OCI-M2 (cell line): ENCODE results near the gene CMPK1.
"Not testable (repeated sequence)": the region's sequence is repeated elsewhere in the genome, so short reads cannot be mapped to it uniquely, and the experiment has no call there.

Source experiments
- DNase-seq: peaks from one replicate; lab custom pipeline; 2025; ENCODE audit not compliant: unreplicated experiment; lab: John Stamatoyannopoulos, UW

Gene CMPK1, protein sequence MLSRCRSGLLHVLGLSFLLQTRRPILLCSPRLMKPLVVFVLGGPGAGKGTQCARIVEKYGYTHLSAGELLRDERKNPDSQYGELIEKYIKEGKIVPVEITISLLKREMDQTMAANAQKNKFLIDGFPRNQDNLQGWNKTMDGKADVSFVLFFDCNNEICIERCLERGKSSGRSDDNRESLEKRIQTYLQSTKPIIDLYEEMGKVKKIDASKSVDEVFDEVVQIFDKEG

DNA sequence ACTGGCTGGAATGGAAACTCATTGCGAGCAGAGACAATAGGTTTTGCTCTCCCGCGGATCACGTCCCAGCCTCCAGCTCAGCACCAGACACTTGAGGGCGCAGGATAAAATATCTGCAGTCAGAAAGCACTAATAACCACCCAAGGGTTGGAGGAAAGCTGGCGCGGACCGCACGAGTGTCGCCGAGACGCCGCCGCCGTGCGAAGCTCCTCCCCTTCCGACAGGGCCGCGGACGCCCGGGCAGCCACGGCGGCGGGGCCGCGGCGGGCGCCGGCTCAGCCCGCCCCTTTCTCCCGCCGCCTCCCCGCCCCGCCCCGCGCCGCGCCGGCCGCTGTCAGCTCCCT is at the start of gene CMPK1:
Gene CMPK1 (plus strand): TSS at position 213 of the 344 bp plus-strand sequence. CDS start 156 bp downstream, outside the sequence.
- DNase-seq = peak; percentile 39

DNA sequence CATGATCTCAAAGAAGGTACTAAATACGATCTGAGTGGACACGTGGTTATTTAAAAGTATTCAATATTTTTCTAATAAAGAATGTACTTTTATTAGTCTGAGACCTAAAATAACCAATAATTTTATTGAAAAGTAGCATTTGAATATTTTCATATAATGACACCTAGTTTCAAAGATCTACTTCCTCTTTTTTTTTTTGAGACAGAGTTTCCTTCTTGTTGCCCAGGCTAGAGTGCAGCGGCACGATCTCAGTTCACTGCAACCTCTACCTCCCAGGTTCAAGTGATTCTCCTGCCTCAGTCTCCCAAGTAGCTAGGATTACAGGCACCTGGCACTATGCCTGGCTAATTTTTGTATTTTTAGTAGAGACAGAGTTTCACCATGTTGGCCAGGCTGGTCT is 45.5 kb upstream of the CMPK1 start:
- DNase-seq = not testable (repeated sequence)

DNA sequence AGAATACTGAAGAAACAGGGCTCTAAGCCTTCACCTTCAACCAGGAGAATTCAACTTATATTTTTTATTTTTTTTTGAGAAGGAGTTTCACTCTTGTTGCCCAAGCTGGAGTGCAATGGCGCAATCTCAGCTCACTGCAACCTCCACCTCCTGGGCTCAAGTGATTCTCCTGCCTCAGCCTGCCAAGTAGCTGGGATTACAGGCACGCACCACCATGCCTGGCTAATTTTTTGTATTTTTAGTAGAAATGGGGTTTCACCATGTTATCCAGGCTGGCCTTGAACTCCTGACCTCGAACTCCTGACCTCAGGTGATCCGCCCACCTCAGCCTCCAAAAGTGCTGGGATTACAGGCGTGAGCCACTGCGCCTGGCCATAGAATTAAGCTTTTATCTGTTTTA is 38.7 kb upstream of the CMPK1 start:
- not testable (repeated sequence) for DNase-seq

DNA sequence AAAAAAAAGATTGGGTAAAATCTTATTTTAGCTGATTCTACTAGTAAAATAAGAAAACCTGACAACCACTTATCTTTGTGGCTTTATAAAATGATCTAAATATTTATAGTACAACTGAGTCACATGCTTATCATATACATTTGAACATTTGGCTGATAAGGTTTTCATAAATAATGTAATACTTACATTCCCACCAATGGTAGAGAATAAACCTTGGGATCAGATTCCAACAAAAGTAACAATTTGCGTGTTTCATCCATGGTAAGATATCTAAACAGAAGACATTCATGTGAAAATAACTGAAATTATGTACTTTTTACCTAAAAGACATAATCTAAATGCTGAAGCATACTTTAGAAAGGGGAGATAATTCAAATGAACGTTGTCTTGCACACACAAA is 38.0 kb upstream of the CMPK1 start:
- DNase-seq = no peak

DNA sequence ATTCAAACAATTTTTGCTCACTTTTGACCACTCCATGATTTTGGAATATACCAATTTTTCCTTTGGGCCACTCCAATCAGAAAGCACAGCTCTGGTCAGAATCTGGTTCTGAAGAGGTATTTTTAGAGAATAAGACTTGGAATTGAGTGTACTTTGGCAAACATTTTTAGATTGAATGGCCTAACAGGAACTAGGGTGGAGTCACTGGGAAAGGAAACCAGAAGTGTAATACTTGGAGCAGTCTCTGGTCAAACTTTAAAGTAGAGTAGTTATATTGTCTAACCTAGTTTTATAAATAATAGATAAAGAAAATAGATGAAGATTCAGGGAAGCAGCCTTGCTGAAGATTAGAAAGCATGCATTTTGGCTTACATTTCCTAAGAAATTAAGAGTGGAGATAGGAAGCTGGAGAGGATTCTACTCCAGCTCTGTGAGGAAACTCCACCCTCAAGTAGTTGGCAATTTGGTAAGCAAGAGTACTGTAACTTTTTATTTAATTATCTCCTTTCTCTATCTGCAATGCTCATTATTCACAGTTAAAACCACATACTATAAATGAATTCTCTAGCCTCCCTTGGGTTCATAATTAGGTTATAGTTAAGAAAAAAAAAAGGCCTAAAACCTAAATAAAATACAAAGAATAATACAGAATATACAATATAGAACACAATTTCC is 35.4 kb upstream of the CMPK1 start:
- no peak for DNase-seq

DNA sequence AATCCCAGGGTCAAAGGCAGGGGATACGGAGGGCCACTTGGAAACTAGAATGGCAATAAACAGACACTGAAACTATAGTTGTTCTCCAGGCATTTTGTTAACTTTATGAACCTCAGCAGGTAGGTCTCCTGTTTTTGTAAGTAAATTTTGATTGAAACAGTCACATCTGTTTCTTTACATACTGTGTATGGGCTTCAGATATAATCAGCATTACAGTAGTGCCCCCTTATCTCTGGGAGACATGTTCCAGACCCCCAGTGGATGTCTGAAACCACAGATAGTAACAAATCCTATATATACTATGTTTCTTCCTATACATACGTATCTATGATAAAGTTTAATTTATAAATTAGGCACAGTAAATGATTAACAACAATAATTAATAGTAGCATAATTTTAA is 31.1 kb upstream of the CMPK1 start:
- DNase-seq = no peak

DNA sequence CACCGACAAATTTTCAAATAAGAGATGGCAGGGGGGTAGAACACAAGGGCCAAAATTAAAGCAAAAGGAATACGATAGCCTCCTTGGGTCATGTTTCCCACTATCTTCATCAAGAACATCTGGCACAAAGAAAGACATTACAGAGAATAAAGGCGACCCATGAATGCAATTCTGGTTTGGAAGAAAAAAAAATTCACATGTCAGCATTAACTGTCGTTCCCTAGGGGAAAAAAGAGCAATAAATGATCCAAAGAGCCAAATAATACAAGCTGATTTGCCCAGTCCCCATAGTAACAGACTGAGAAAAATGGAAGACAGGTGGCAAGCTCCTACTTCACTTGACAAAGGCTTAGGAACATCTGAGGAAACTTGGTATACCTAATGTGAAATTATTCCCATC is 24.2 kb upstream of the CMPK1 start:
- DNase-seq = no peak

DNA sequence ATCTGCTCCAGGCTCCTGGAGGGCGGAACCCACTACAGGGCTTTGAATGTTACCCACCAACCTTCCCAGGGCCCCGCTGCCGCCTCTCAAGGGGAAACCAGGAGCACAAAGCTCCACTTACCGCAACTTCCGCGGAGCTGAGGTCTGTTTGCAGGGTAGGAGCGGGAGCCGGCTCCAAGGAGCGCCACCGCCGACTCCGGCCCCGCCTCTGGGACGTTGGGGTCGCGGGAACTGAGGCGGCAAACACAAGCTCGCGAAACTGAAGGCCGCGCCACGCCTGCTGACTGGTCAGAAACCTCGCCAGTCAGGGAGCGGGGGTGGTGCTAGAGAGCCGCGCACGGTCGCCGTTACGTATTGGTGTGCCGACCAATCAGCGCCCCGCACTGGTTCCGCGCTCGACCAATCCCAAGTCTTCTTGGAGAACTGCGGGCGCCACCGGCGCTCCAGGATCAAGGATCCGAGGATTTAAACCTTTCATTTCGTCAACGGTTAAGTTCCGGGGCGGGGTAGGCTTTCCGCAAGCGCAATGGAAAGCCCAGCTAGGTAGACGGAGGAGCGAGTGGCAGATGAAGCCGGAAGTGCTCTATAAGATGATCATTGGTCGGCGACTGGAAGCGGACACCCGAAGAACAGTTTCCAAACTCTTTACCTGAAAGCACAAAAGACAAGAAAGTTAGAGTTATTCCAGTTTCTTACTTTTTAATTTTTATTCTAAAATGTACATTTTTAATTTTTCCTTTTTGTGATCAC is 19.5 kb upstream of the CMPK1 start, which contains the start of gene STIL:
Gene STIL (minus strand): TSS at position 233 of the 750 bp plus-strand sequence. CDS start 3,828 bp downstream, outside the sequence.
- DNase-seq = peak; percentile 90

DNA sequence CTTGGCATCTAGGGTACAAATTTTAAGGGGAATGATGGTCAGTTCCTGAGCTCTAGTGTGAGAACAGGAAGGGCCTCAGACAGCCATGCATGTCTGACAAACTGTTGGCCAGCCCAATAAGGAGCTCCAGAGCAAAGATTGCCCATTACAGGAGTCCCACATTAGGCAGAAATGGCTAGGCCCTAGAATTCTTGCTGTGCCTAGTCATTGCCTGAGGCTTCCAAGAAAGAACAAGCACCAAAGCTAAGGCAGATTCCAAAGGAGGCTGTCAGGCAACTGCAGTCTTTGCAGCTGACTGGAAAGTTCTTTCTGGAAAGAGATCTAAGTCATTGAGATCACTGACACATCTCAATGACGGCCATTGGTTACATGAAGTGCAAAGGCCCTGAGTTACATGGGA is 15.7 kb upstream of the CMPK1 start:
- no peak for DNase-seq

DNA sequence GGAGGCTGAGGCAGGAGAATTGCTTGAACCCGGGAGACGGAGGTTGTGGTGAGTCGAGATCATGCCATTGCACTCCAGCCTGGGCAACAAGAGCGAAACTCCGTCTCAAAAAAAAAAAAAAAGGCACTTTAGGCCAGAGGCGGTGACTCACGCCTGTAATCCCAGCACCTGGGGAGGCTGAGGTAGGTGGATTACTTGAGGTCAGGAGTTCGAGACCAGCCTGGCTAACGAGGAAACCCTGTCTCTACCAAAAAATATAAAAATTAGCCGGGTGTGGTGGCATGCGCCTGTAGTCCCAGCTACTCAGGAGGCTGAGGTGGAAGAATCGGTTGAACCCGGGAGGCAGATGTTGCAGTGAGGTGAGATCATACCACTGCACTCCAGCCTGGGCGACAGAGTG is 13.6 kb upstream of the CMPK1 start:
- DNase-seq = not testable (repeated sequence)

DNA sequence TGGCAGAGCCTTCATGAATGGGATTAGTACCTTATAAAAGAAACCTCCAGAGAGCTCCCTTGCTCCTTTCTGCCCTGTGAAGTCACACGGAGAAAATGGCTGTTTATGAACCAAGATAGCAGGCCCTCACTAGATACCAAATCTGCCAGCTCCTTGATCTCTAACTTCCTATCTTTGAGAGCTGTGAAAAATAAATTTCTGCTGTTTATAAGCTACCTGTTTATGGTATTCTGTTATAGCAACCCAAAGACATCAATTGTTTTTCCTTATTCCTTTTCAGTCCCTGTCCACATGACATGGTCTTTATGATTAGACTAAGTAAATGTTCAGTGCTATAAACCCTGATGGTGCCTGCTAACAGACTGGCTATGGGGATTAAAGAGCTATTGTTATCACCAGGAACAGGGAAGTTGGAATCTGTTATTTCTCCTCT is 10.0 kb upstream of the CMPK1 start:
- DNase-seq = no peak

DNA sequence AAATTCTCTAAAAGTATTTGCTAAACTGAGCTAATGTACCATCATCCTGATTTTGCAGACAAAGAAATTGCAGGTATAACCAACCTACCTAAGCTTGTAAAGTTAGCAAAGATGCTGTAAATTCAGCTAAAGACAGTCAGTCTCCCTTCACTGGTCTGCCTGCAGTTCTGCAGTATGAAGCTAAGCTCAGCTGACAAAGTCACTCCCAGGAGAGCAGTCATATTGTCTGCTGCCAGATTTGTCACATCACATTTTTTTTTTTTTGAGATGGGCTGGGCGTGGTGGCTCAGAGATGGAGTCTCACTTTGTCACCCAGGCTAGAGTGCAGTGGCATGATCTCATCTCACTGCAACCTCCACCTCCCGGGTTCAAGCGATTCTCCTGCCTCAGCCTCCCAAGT is 8.9 kb upstream of the CMPK1 start:
- no peak for DNase-seq

DNA sequence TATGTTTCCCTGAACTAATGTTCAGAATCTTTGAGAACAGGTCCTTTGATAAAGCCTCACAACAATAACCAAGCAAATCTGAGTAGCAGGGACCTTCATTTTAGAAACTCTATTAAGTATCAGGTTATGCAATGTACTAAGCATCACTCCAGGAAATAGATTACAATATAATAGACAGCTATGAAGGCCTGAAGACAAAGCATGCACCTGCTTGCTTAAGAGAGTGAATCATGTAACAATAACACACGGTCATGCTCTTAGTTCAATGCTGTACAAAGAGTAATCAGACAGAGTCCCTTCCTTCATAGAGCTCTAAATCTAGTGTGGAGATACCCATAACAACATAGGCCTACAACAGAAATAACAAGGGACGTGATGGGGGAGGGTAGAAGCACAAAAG is 8.1 kb upstream of the CMPK1 start:
- DNase-seq = no peak

DNA sequence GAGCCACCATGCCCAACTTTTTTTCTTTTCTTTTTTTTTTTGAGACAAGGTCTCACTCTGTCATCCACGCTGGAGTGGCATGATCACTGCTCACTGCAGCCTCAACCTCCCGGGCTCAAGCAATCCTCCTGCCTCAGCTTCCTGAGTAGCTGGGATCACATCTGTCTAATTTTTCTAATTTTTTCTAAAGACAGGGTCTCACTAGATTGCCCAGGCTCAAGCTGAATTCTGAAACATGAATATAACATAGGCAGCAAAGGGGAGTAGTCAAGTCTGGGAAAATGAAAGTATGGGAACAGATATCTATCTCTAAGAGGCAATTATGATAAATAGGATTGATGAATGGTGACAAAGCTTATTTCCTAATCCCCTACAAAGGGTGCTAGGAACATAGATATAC is 7.3 kb upstream of the CMPK1 start:
- no peak for DNase-seq

DNA sequence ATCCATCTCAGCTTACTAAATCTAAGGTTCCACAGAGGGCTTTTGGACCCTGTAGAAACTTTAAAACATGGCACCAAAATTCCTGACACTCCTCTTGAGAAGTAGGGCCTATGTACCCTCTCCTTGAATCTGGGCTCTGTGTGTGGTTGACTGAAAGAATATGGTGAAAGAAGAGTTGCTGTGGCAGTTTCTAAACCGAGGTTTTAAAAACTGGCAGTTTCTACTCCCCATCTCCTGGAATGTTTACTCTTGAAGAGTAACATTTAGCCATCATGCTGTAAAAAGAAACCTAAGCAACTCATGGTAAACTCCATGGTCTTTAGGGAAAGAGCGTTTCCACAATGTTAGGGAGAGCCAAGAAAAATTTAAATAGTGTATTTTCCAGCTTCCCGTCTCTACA is 4.6 kb upstream of the CMPK1 start:
- DNase-seq = no peak

DNA sequence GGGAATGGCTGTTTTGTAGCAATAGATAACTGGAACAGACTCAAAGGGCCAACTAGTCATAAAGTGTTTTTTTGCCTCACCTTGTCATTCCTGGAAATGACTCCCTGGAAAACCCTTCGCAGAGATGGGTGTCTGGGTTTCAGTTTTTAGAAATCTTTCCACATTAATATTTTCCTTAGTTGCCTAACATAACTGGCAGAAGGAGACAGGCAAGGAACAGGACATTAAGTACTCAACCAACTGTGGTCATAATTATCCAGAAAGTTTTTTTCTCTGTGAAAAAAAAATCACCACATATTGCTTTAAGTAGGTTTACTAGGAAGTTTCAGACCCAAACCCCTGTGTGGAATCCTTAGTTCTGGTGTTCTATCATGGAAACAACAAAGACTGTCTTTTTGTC is 3.4 kb upstream of the CMPK1 start:
- DNase-seq = no peak

DNA sequence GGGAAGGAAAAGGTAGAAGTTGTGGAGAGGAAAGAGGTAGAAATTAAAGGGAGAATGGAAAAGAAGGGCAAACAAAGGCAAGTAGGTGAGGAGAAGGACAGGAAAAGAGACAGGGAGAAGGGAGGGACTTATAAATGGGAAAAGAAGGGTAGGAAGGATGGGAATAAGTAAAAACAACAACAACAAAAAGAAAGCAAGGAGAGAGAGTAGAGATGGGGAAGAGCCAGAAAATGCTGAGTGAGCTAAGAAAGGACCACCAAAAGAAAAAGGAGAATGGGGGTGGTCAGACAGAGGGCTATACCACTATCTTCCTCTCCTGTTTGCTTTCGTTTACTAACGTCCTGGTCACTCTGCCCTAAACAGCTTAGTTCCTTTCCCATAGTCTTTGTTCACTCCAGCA is 1.7 kb upstream of the CMPK1 start:
- no peak for DNase-seq

DNA sequence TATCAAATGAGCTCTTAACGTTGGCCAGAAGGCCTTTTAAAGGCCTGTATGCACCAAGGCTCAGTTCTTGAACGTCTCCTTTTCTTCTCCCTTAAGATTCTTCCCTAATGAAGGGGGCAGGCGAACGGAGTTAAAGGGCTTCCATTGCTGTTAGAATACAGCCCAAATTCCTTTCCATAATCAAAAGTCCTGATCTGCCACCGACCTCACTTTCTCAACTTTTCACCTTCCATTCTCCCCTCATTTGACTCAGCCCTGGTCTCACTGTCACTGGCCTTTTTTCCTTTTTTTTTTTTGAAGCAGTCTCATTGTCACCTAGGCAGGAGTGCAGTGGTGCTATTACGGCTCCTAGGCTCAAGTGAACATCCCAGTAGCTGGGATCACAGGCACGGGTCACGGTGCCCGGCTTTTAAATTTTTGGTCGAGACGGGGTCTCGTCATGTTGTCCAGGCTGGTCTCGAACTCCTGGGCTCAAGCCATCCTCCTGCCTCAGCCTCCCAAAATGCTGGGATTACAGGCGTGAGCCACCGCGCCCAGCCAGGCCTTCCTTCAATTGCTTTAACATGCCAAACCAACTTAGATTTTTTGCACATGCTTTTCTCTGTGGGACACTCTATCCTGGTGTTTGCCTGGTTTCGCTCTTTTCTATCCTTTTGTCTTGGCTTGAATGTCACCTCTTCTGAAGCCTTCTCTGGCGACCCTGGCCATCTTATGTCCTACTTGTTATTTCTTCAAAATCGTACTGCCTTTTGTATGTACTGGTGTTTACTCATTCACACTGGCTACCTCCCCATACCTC is 612 bp upstream of the CMPK1 start:
- DNase-seq = no peak

DNA sequence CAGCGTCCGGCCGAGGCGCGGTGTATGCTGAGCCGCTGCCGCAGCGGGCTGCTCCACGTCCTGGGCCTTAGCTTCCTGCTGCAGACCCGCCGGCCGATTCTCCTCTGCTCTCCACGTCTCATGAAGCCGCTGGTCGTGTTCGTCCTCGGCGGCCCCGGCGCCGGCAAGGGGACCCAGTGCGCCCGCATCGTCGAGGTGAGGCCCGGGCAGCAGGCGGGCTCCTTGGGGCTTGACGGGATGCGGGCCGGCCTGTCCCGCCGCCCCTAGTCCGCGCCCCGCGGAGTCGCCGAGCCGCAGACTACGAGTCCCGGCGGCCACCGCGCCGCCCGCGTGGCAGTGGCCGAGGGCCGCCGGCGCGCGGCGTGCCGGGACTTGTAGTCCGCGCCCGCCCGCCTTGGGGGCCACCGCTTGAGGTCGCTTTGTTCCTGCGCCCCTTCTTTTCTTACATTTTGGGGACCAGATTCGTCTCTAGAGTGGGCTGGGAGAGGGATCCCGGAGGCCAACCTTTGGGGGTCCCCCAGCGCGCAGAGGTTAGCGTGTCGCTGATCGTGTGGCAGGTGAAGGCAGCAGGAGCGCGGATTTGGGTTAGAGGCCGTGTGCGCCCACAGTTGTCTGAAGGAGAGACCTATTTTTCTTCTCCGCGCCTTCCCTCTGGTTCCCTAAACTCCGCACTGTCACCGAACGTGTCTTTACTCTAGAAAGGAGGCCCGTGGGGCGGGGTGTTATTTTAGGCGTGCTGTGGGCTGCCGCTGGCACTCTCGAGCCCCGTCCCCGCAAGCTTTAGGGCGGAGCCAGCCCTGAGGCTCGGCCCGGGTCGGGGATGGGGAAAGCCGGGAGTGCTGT is 553 bp downstream of the CMPK1 start:
- DNase-seq = no peak

DNA sequence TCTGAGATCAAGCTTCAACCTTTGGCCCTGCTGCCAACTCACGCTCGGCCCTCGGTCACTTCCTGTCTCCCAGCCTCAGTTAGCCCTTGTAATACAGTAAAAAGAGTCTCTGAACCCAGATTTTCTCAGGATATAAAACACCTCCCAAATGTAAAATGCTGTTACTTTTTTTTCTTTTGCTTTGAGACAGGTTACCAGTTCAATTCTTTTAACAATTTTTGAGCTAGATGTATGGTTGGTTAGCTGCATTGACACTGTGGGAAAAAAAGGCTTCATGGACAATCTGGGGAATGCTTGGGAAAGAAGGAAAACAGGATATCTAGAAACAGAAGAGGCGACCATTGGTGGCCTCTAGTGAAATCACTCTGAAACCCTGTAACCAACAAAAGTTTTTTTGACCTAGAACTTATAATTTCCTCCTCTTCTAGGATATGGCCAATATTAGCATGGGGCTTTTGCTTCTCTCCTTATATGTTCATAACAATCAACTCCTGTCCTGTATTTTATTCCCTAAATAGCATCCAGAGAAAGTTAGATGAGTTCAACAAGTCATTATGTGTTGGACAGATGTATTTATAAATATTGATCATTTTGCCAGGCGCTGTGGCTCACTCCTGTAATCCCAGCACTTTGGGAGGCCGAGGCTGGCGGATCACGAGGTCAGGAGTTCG is 1.3 kb downstream of the CMPK1 start:
- no peak for DNase-seq
